K562 (cell line): Measurements from ENCODE around the gene SVBP. TPM values are rescaled to one million over a fixed set of nuclear protein-coding genes. Genes with fewer than 3 reads are reported as not detected.
A peak's percentile ranks its signal among the peaks of the same experiment; 100 is the strongest.

ENCODE experiments used
- BMI1 ChIP-seq: fragments of 150-350 bp; IDR thresholded peaks from 2 replicates; pipeline ENCODE4 v1.6.1; 2014; ENCODE audit warnings: low read length
- CHD7 ChIP-seq: fragments of 200-600 bp; sonication (generic); IDR thresholded peaks from one replicate; pipeline ENCODE4 v1.6.1; 2012; ENCODE audit warnings: mild to moderate bottlenecking, low read depth, low read length, inconsistent platforms
- DEAF1 ChIP-seq: fragments of 450-650 bp; formaldehyde crosslinking; IDR thresholded peaks from 2 replicates; pipeline ENCODE4 v1.4.0; 2020; ENCODE audit warnings: mild to moderate bottlenecking, moderate library complexity
- ELF2 ChIP-seq: fragments of 250-450 bp; sonication (Bioruptor Pico); IDR thresholded peaks from 2 replicates; pipeline ENCODE4 v1.5.0; 2021; ENCODE audit warnings: mild to moderate bottlenecking
- GABPB1 ChIP-seq: sonication (generic); formaldehyde crosslinking; IDR thresholded peaks from 2 replicates; pipeline ENCODE4 v1.8.0; 2022; ENCODE audit warnings: mild to moderate bottlenecking, missing genetic modification reagents
- L3MBTL2 ChIP-seq: fragments of 450-650 bp; IDR thresholded peaks from 2 replicates; pipeline ENCODE4 v1.6.1; 2016; ENCODE audit warnings: mild to moderate bottlenecking, moderate library complexity
- RFX5 ChIP-seq: IDR thresholded peaks from 2 replicates; pipeline ENCODE4 v1.6.1; 2011; ENCODE audit warnings: low read depth, mild to moderate bottlenecking, improper control_type of control experiment, low read length
- TAF1 ChIP-seq: IDR thresholded peaks from 2 replicates; pipeline ENCODE4 v1.6.1; 2011; ENCODE audit warnings: mild to moderate bottlenecking, low read length, moderate library complexity; ENCODE audit not compliant: insufficient read depth, control insufficient read depth, severe bottlenecking; ENCODE audit errors: extremely low read depth
- TEAD4 ChIP-seq, 2 experiments: sonication (generic) in 1 of 2; formaldehyde crosslinking in 1 of 2; IDR thresholded peaks; 2 replicates each; pipeline versions ENCODE4 v1.6.1 to v1.8.0; 2012 to 2022; ENCODE audit warnings: borderline replicate concordance in 1 of 2, inconsistent platforms in 1 of 2, low read length in 1 of 2, mild to moderate bottlenecking in 1 of 2, missing genetic modification reagents in 1 of 2
- polyA plus RNA-seq, 8 experiments: library from polyadenylated mRNA; depleted of rRNA in 4 of 8; stranded (reverse) in 5 of 8; unstranded in 3 of 8; fragments of >200 nt; fragmentation: Nextera tagmentation in 2 of 8; fragmentation: Illumina TruSeq in 1 of 8; extraction: Ambion mirVana in 2 of 8; extraction: Trizol in 1 of 8; gene quantifications; 2 replicates each; pipeline versions ENCODE4 v1.2.1 to v1.2.3, GENCODE V29; 2011 to 2014; ENCODE audit warnings: inconsistent platforms in 1 of 8, missing spikeins in 1 of 8
- total RNA-seq, 7 experiments: library from RNA; depleted of rRNA in 6 of 7; stranded (reverse); fragments of >200 nt in 6 of 7; fragmentation: Illumina TruSeq in 2 of 7; extraction: Trizol in 2 of 7; gene quantifications; 2 replicates each; pipeline versions ENCODE4 v1.2.1 to v1.2.3, GENCODE V29; 2011 to 2021; ENCODE audit warnings: low replicate concordance in 1 of 7

Gene SVBP
- total and polyA plus RNA-seq, 9 of the 15 experiments (the other 6 are each of a cell fraction or from before 2014, with no cell fraction given): 31.7 to 49.7 (median 40.0) TPM

GRCh38 chr1:42846257-42847110, 29.3 kb upstream of the SVBP start, which contains the start of gene ZNF691 (continued):
- no peak for TF ChIP-seq CHD7
- TF ChIP-seq RFX5: 0 out of 2 replicates have a peak, but pooled peaks have one; percentile 35
- TF ChIP-seq DEAF1 (CRISPR knock-in tag): 0 out of 2 replicates have a peak, but pooled peaks have one; percentile 22
- TF ChIP-seq TAF1: peak; percentile 76
- no peak for TF ChIP-seq BMI1
- peak; percentile 90 for TF ChIP-seq L3MBTL2
- peak; percentile 94 for TF ChIP-seq GABPB1 (CRISPR knock-in tag)
- TF ChIP-seq TEAD4 (IDR thresholded peaks at IDR 0.05; ENCODE audit: low read length): no peak
- no peak for TF ChIP-seq TEAD4 (CRISPR knock-in tag; IDR thresholded peaks at IDR 0.05; ENCODE audit: borderline replicate concordance)
- TF ChIP-seq ELF2 (CRISPR knock-in tag): 0 out of 2 replicates have a peak, but pooled peaks have one; percentile 46
